HG03159 (cell line): ENCODE measurements around the gene BPIFA3.

Experiments
- ATAC-seq: cut with Tn5 transposase; IDR thresholded peaks from one replicate; pipeline ENCODE4 v1.9.1; 2021; ENCODE audit warnings: mild to moderate bottlenecking, moderate library complexity; ENCODE audit not compliant: unreplicated experiment

The BPIFA3 gene

DNA sequence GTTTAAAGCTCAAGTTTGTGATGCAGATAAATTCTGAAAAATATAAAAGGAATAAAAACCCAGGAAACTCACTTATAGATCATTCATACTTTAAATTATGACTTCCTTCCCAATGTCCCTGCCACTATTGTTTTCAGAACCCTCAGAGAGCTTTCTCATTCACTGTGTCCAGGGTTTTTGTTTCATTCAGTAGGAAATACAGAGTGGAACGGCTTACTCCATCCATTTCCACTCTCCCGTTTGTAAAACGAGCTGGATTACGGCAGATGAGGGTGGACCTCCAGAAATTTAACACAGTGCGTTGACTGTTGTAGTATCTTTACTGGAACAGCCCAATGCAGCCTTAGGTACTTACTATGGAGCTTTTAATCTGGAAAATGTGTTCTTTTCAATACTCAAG, 42.2 kb downstream of the BPIFA3 start:
- ATAC-seq: no peak

DNA sequence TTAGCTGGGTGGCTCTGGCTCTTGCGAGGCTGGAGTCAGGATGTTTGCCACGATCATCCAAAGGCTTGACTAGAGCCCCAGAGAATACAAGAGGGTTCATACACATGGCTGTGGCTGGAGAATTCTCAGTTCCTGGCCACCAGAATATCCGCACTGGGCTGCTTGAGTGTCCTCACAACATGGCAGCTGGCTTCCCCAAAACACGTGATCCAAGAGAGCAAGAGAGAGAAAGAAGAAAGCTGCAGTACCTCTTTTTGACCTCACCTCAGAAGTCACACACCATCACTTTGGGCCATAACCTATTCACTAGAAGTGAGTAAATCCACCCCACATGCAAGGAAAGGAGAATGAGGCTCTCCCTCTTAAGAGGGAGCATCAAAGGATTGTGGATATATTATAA, 44.3 kb downstream of the BPIFA3 start:
- no peak for ATAC-seq

DNA sequence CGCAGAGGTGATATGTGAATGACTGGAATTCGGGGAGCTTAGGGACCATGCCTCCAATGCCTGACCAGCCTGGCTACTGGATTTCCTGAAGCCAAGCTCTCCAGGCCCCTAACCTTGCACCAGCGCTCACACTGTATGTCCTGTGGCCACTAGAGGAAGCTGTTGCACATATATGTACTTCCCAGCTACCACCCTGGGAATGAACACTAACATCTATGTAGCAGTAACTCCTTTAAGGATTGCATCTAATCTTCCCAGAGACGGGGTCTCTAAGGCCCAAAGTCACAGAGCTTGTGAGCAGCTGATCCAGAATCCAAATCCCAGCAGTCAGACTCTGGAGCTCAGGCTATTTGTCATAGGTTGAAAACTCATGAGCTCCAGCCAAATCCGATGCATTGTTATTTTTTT, 45.5 kb downstream of the BPIFA3 start:
- ATAC-seq: no peak

DNA sequence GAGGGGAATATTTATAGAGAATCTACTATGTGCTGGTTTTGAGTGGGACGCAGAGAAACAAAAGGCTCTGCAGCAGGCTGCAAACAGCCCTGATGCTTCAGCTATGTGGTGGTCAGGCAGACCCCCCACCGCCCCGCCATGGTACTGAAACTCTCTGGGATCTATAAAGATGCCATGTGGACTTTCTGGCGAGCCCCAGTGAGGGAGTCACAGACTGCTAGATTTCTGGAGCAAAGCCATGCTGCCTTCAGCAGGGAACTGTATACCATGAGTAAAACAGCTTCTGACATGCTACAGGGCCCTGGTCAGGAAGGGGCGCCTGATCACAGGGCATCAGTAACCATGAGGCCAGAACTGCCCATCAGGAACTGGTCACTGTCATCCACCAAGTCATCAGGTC, 46.6 kb downstream of the BPIFA3 start:
- no peak for ATAC-seq

DNA sequence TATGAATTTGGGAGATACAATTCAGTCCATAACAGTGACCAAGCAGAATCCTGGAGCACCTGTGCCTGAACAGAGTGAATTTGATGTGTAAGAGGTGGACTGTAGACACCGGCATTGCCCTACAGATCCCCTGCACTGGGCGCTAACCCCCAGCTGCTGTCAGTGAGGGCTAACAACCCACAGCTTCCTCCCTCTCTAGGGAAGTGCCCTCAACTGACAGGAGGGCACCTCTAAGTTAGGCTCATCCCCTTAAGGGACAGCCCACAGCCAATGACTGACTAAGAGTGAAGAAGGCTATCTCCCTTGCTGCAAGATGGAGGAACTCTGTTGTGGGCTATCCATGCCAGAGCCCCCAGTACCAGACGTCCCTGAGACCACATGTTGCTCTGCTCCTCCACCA, 50.5 kb downstream of the BPIFA3 start:
- no peak for ATAC-seq

DNA sequence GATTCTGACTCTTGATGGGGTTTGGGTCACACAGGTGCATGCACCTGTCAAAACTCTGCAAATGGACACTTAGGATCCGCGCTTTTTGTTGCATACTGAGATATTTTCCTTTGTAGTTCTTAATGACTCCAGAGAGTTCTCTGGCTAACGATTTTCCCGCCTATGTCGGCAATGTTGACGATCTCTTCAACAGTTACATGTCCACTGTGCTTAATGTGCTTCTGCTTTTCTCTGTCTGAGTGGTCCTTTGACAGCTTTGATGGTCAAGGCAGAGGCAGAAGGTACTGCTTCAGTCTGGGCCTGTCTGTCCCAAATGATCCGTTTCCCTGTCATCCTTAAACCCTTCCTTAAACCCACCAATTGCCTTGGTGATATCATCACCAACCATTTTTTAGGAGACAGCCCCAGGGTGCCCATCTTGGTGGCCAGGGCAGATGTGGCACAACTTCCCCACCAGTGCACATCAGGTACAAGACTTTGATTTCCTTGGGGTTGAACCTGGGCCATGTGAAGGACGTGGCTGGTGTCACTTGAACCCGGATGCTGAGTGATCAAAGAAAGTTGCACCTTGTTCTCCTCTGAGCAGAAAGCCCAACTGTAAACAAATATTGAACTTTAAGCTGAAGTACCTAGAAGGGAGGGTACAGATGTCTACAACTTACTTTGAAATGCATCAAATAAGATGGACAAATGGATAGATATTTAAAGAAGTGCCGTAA, 55.2 kb downstream of the BPIFA3 start:
- no peak for ATAC-seq

DNA sequence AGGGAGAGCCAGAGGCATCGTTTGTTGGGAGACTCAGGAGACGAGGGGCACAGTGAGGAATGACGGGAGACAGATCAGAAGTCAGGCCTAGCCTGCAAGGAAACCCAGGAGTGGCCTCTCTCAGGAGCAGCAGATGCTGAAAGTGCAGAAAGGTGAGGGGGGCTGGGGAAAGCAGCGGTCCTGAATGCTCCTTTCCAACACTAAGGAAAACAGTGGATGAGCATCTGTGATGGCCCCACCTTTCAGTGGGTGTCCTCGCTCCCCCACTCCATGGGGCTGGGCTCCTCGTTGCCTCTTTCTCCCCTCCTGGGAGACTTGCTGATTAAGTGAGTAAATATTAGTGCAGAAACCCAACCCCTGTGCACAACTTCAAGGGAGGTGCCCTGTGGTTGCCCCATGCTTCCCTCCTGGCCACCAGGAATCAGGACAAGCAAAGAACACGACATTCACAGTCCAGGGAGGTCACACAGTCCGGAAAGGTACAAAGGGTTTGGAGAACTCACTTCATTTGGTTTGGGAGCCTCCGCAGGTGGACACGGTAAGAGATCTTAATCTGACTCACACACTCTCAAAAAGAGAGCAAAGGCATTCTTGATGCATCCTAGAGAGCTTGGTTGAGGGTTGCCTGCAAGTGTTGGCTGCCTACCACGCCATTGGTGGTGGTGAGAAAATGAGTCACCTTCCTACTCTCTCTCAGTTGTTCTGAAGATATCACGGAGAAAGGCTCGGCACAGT, 56.1 kb downstream of the BPIFA3 start:
- no peak for ATAC-seq

DNA sequence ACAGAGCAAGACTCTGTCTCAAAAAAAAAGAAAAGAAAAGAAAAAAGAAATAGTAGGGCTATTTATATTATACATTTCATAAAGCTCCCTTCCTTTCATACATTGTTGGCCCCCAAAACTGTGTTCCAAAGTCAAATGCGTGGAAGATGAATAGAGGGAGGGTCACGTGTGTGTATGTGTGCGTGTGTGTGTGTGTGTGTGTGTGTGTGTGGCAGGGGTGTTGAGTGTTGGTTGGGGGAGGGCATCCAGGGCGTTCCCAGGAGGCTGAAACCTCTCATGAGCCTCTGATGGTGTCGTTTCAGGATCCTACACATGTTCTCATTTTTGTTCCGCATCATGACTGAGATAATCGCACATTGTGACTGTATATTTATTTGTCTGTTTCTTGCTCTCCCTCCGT, 58.1 kb downstream of the BPIFA3 start:
- ATAC-seq: no peak

DNA sequence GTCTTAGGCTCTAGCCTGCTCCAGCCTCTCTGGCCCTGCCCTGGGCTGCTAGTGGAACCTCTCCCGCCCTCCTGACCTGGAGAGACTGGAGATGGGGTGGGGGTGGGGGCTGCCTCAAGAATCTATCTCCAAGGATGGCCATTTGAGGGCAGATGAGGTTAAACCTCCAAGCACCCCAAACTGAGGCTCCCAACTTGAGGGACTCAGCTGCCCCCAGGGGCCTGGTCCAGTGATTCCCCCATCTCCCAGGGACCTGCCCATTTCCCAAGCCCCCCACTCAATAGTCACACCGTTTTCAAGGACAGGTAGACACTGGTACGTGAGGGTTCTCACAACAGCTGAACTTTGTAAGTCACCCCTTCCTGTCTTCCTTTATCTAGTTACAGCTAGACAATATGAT, 58.7 kb downstream of the BPIFA3 start:
- no peak for ATAC-seq

DNA sequence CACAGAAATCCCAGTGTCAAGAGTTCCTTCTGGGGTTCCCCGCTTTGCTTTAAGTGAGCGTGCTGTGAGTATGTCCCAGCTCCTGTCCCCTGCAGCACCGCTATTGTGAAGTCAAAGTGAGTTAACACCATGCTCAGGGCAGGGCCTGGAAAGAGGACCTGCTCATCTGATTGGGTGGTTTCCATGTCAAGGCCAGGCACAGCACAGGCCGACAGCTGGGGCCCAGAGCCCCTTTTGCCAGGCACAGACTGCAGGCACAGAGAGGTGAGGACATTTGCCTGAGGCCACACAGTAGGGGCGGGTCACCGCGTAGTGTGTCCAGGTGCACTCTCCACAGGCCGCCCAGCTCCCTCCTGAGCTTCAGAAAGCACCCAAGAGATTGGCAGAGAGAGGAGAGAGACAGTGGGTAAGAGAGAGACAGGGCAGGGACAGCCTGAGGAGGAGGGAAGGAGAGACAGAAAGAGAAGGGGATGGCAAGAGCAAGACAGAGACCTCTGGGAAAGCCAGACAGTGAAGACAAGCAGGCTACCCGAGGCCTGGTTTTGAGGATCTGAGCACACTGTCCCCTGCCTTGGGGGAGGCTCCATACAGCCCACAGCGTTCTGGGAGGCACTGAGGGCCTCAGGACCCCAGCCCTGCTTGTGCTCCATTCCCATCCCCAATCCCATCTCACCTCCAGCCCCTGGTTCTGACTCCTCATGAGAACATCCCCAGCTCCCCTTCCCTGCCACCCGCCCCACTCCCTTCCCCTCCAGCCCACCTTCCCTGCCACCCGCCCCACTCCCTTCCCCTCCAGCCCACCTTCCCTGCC, 59.4 kb downstream of the BPIFA3 start:
- ATAC-seq: no peak
